HG03439 (cell line): Measurements from ENCODE around the gene CBFA2T2.
A peak's percentile ranks its signal among the peaks of the same experiment; 100 is the strongest.

ENCODE experiments used
- ATAC-seq: cut with Tn5 transposase; IDR thresholded peaks from one replicate; pipeline ENCODE4 v1.9.1; 2021; ENCODE audit warnings: mild to moderate bottlenecking, moderate library complexity; ENCODE audit not compliant: unreplicated experiment

CBFA2T2 gene

GRCh38 chr20:33660685-33661058 is 170.8 kb downstream of the CBFA2T2 start:
- no peak for ATAC-seq

GRCh38 chr20:33662172-33662571 is 172.3 kb downstream of the CBFA2T2 start, which contains the start of gene C20orf144:
TSS of gene C20orf144 (plus strand) at chr20:33662327. CDS start at chr20:33662346, 19 bp downstream.
- ATAC-seq, result no peak

- ATAC-seq, result peak; percentile 32
Measured at GRCh38 chr20:33663161-33664084, 173.5 kb downstream of the CBFA2T2 start.

GRCh38 chr20:33664085-33664761 is 174.3 kb downstream of the CBFA2T2 start:
- no peak for ATAC-seq

- no peak for ATAC-seq
Measured at GRCh38 chr20:33664762-33665144, 174.9 kb downstream of the CBFA2T2 start.

GRCh38 chr20:33666293-33667244 is 176.7 kb downstream of the CBFA2T2 start, which contains the start of gene ACTL10:
TSS of gene ACTL10 (plus strand) at chr20:33666943. CDS start at chr20:33667498, 555 bp downstream.
- peak; percentile 68 for ATAC-seq

- ATAC-seq, result peak; percentile 17
Measured at GRCh38 chr20:33667245-33667675, 177.4 kb downstream of the CBFA2T2 start.

GRCh38 chr20:33667676-33668465 is 178.0 kb downstream of the CBFA2T2 start:
- peak; percentile 38 for ATAC-seq

GRCh38 chr20:33668466-33669155 is 178.7 kb downstream of the CBFA2T2 start:
- ATAC-seq, result no peak

- ATAC-seq, result no peak
Measured at GRCh38 chr20:33669224-33669623, 179.3 kb downstream of the CBFA2T2 start.

GRCh38 chr20:33669873-33670640 is 180.2 kb downstream of the CBFA2T2 start:
- ATAC-seq, result no peak

- ATAC-seq, result no peak
Measured at GRCh38 chr20:33670715-33671499, 181.0 kb downstream of the CBFA2T2 start.

- ATAC-seq, result no peak
Measured at GRCh38 chr20:33671573-33672288, 181.8 kb downstream of the CBFA2T2 start.

GRCh38 chr20:33672426-33673113 is 182.7 kb downstream of the CBFA2T2 start:
- no peak for ATAC-seq

- ATAC-seq, result no peak
Measured at GRCh38 chr20:33673114-33673409, 183.2 kb downstream of the CBFA2T2 start.

GRCh38 chr20:33673410-33674293 is 183.8 kb downstream of the CBFA2T2 start:
- ATAC-seq, result no peak
